NCI-H2196 treated with DMSO at 0.1 percent for 48 hours (cell line): ENCODE measurements around the gene ZNF785.
"Not testable (repeated sequence)": the region's sequence is repeated elsewhere in the genome, so short reads cannot be mapped to it uniquely, and the experiment has no call there.

ENCODE experiments used
- DNase-seq: peaks from one replicate; lab custom pipeline; 2025; ENCODE audit not compliant: unreplicated experiment; lab: John Stamatoyannopoulos, UW

The ZNF785 gene

GRCh38 chr16:30602616-30603277 is 17.2 kb upstream of the ZNF785 start:
- no peak for DNase-seq

GRCh38 chr16:30601966-30602365 is 16.5 kb upstream of the ZNF785 start:
- DNase-seq = no peak

GRCh38 chr16:30600929-30601328 is 15.4 kb upstream of the ZNF785 start:
- no peak for DNase-seq

GRCh38 chr16:30600215-30600614 is 14.7 kb upstream of the ZNF785 start:
- DNase-seq = no peak

- no peak for DNase-seq
These were observed 7.4 kb upstream of the ZNF785 start for GRCh38 chr16:30592871-30593270.

GRCh38 chr16:30590869-30591268 is 5.4 kb upstream of the ZNF785 start:
- not testable (repeated sequence) for DNase-seq

GRCh38 chr16:30589582-30589981 is 4.1 kb upstream of the ZNF785 start:
- DNase-seq = not testable (repeated sequence)

- DNase-seq = no peak
These were observed 3.2 kb upstream of the ZNF785 start for GRCh38 chr16:30588651-30589050.

GRCh38 chr16:30585022-30585399 is 486 bp downstream of the ZNF785 start:
- no peak for DNase-seq

GRCh38 chr16:30582611-30583340 is 2.7 kb downstream of the ZNF785 start:
- DNase-seq = no peak

GRCh38 chr16:30581457-30581856 is 4.0 kb downstream of the ZNF785 start:
- DNase-seq = no peak

- no peak for DNase-seq
These were observed 10.8 kb downstream of the ZNF785 start for GRCh38 chr16:30574678-30575077.

GRCh38 chr16:30571445-30572322 is 13.8 kb downstream of the ZNF785 start, which contains the start of gene ZNF688:
Gene ZNF688 (minus strand): TSS chr16:30571714. CDS start chr16:30571629, 85 bp downstream.
- peak; percentile 85 for DNase-seq

- no peak for DNase-seq
These were observed 14.7 kb downstream of the ZNF785 start for GRCh38 chr16:30570636-30571444.

GRCh38 chr16:30569746-30570635 is 15.5 kb downstream of the ZNF785 start:
- DNase-seq = no peak

GRCh38 chr16:30569281-30569680 is 16.2 kb downstream of the ZNF785 start:
- no peak for DNase-seq

GRCh38 chr16:30567991-30568638 is 17.4 kb downstream of the ZNF785 start:
- peak; percentile 39 for DNase-seq

- no peak for DNase-seq
These were observed 18.1 kb downstream of the ZNF785 start for GRCh38 chr16:30567160-30567990.
